OCI-LY1 (cell line): Measurements from ENCODE around the gene SOST.

Experiments
- CTCF ChIP-seq: fragments of 200-600 bp; sonication (generic), shearing (Covaris generic); IDR thresholded peaks from 2 replicates; pipeline ENCODE4 v1.5.1; 2017; ENCODE audit warnings: mild to moderate bottlenecking, antibody characterized with exemption, low read length, moderate library complexity, mixed read lengths
- EZH2 ChIP-seq: fragments of 200-600 bp; sonication (generic), shearing (Covaris generic); IDR thresholded peaks from 2 replicates; pipeline ENCODE4 v1.8.0; 2017; ENCODE audit warnings: borderline replicate concordance, mixed run types, mild to moderate bottlenecking, antibody characterized with exemption, low read length, moderate library complexity, mixed read lengths

GRCh38 chr17:43772877-43773648, 14.5 kb upstream of the SOST start:
- no peak for TF ChIP-seq CTCF
- no peak for TF ChIP-seq EZH2
